HepG2 (cell line): ENCODE measurements around the gene SYP. TPM values are rescaled to one million over a fixed set of nuclear protein-coding genes. Genes with fewer than 3 reads are reported as not detected.

Experiments used
- ATAC-seq: fragments of 200-7000 bp; cut with Tn5 transposase; 3 replicates; pipeline ENCODE4 v1.9.1; 2020; ENCODE audit warnings: mild to moderate bottlenecking, moderate library complexity
- BruUV-seq: library from RNA; stranded (reverse); fragments of 400-500 nt; replicated peaks from 2 replicates; lab custom pipeline; 2021; lab: Mats Ljungman, UMichigan
- CTCF ChIA-PET: fragments of 300-600 bp; formaldehyde crosslinking; extraction: SDS; loops from one replicate; lab custom pipeline; 2021; ENCODE audit warnings: low total read pairs, inconsistent platforms, low intra/inter-chr PET ratio; lab: Yijun Ruan, JAX
- POLR2A ChIA-PET: fragments of 350-600 bp; sonication (Branson Sonifier 250); formaldehyde crosslinking; loops from one replicate; lab custom pipeline; 2020; ENCODE audit warnings: antibody characterized with exemption, inconsistent platforms; lab: Yijun Ruan, JAX
- DNase-seq: peaks from one replicate; pipeline ENCODE4 v3.0.0-alpha.2; 2015; ENCODE audit warnings: low spot score
- FAIRE-seq: peaks from 3 replicates; lab custom pipeline; 2011; peaks lifted over from hg19 to GRCh38; lab: Jason Lieb, UNC
- H2AFZ ChIP-seq: one replicate; pipeline ENCODE4 v1.6.1; 2011; ENCODE audit warnings: low read length, inconsistent platforms
- H3K27ac ChIP-seq: fragments of 300-600 bp; 3 replicates; pipeline ENCODE4 v1.8.0; 2011; ENCODE audit warnings: mixed run types, mild to moderate bottlenecking, mixed read lengths, low read length, inconsistent platforms; ENCODE audit not compliant: insufficient read depth; ENCODE audit errors: extremely low read length
- H3K27me3 ChIP-seq, 2 experiments: fragments of 200-600 bp in 1 of 2; 2 replicates in 1 of 2; 3 replicates in 1 of 2; pipeline versions ENCODE4 v1.6.0 to v1.8.0; 2011; ENCODE audit warnings: low read length in 2 of 2, mild to moderate bottlenecking in 2 of 2, moderate library complexity in 2 of 2, inconsistent platforms in 1 of 2; ENCODE audit not compliant: insufficient read depth in 2 of 2, control insufficient read depth in 1 of 2
- H3K36me3 ChIP-seq, 2 experiments: fragments of 200-600 bp in 1 of 2; replicated peaks in 1 of 2; 2 replicates in 1 of 2; 3 replicates in 1 of 2; pipeline versions ENCODE4 v1.5.1 to v1.8.0; 2011; ENCODE audit warnings: low read length in 2 of 2, inconsistent platforms in 1 of 2; ENCODE audit not compliant: insufficient read depth in 2 of 2, control insufficient read depth in 1 of 2
- H3K4me1 ChIP-seq: 2 replicates; pipeline ENCODE4 v1.5.1; 2012; ENCODE audit warnings: low read length, inconsistent platforms; ENCODE audit not compliant: insufficient read depth
- H3K4me2 ChIP-seq: 2 replicates; pipeline ENCODE4 v1.6.0; 2011; ENCODE audit warnings: low read depth, low read length, inconsistent platforms
- H3K4me3 ChIP-seq, 3 experiments: fragments of 200-600 bp in 1 of 3; sonication (generic), shearing (Covaris generic) in 1 of 3; replicated peaks in 1 of 3; 2 replicates each; pipeline ENCODE4 v1.5.1; 2011 to 2016; ENCODE audit warnings: low read length in 3 of 3, inconsistent platforms in 2 of 3, low read depth in 2 of 3, mild to moderate bottlenecking in 2 of 3, control low read depth in 1 of 3, mixed read lengths in 1 of 3; ENCODE audit not compliant: insufficient read depth in 1 of 3
- H3K79me2 ChIP-seq: one replicate; pipeline ENCODE4 v1.6.1; 2011; ENCODE audit warnings: low read length, inconsistent platforms; ENCODE audit not compliant: insufficient read depth
- H3K9ac ChIP-seq: 2 replicates; pipeline ENCODE4 v1.6.0; 2011; ENCODE audit warnings: mild to moderate bottlenecking, low read depth, low read length, inconsistent platforms; ENCODE audit not compliant: insufficient read depth
- H3K9me3 ChIP-seq: 2 replicates; pipeline ENCODE4 v1.5.1; 2012; ENCODE audit warnings: mild to moderate bottlenecking, low read length
- H4K20me1 ChIP-seq: 2 replicates; pipeline ENCODE4 v1.6.0; 2011; ENCODE audit warnings: inconsistent platforms, mild to moderate bottlenecking, low read length, moderate library complexity; ENCODE audit not compliant: insufficient read depth
- ARNT ChIP-seq: fragments of 450-650 bp; IDR thresholded peaks from 2 replicates; pipeline ENCODE4 v1.6.1; 2017
- MED1 ChIP-seq: sonication (generic); formaldehyde crosslinking; IDR thresholded peaks from 2 replicates; pipeline ENCODE4 v1.4.0; 2020; ENCODE audit warnings: missing genetic modification reagents
- MEIS2 ChIP-seq: sonication (generic); formaldehyde crosslinking; IDR thresholded peaks from 2 replicates; pipeline ENCODE4 v1.9.0; 2021; ENCODE audit warnings: mild to moderate bottlenecking, missing genetic modification reagents
- RFX1 ChIP-seq: fragments of 450-650 bp; IDR thresholded peaks from 2 replicates; pipeline ENCODE4 v1.6.1; 2017
- ZNF10 ChIP-seq: sonication (generic); formaldehyde crosslinking; IDR thresholded peaks from 2 replicates; pipeline ENCODE4 v1.4.0; 2020; ENCODE audit warnings: mild to moderate bottlenecking, low read depth, missing genetic modification reagents, borderline replicate concordance
- ZNF337 ChIP-seq: sonication (generic); formaldehyde crosslinking; IDR thresholded peaks from 2 replicates; pipeline ENCODE4 v1.5.1; 2020; ENCODE audit warnings: missing genetic modification reagents, low read depth, mild to moderate bottlenecking, borderline replicate concordance
- ZNF446 ChIP-seq: sonication (generic); formaldehyde crosslinking; IDR thresholded peaks from 2 replicates; pipeline ENCODE4 v1.5.0; 2020; ENCODE audit warnings: mild to moderate bottlenecking, missing genetic modification reagents
- ZNF746 ChIP-seq: sonication (generic); formaldehyde crosslinking; IDR thresholded peaks from 2 replicates; pipeline ENCODE4 v1.8.0; 2022; ENCODE audit warnings: mild to moderate bottlenecking, missing genetic modification reagents
- WGBS: methylation state at CpG from one replicate; pipeline ENCODE4 v1.1.6; 2017; ENCODE audit warnings: low lambda C conversion rate; 5-methylcytosine and 5-hydroxymethylcytosine counted together
- in situ Hi-C: cut with HindIII; loops from 2 replicates; pipeline ENCODE4 v1.10.0; 2017; ENCODE audit warnings: low pct_unique_long_range_greater_than_20kb; ENCODE audit not compliant: extremely low pct_ligation_motif_present
- intact Hi-C: fragments of 100-400 bp; cut with micrococcal nuclease; formaldehyde crosslinking; loops from one replicate; pipeline ENCODE4 v1.10.0; 2022; ENCODE audit not compliant: unreplicated experiment
- polyA plus RNA-seq, 8 experiments: library from polyadenylated mRNA; depleted of rRNA in 3 of 8; stranded (reverse) in 7 of 8; unstranded in 1 of 8; fragments of >200 nt; fragmentation: Illumina TruSeq in 4 of 8; extraction: Trizol in 4 of 8; gene quantifications; 2 replicates each; pipeline versions ENCODE4 v1.2.1 to v1.2.3, GENCODE V29; 2011 to 2016; ENCODE audit warnings: low read depth in 4 of 8, missing spikeins in 1 of 8, mixed read lengths in 1 of 8; ENCODE audit not compliant: insufficient read depth in 1 of 8
- total RNA-seq, 5 experiments: library from RNA; depleted of rRNA; stranded (reverse); fragments of >200 nt; fragmentation: Illumina TruSeq; extraction: Trizol; gene quantifications; 2 replicates each; pipeline ENCODE4 v1.2.3, GENCODE V29; 2016; ENCODE audit warnings: low read depth in 1 of 5
- TF ChIP-seq, protein P1 (sequence below): sonication (generic); formaldehyde crosslinking; IDR thresholded peaks from 2 replicates; pipeline ENCODE4 v1.8.0; 2022; ENCODE audit warnings: missing genetic modification reagents, low read depth, mild to moderate bottlenecking, borderline replicate concordance
- TF ChIP-seq, protein P2 (sequence below): sonication (generic); formaldehyde crosslinking; IDR thresholded peaks from 2 replicates; pipeline ENCODE4 v1.5.0; 2020; ENCODE audit warnings: mild to moderate bottlenecking, missing genetic modification reagents, borderline replicate concordance
- TF ChIP-seq, protein P3 (sequence below): sonication (generic); formaldehyde crosslinking; IDR thresholded peaks from 2 replicates; pipeline ENCODE4 v1.8.1; 2023; ENCODE audit warnings: mild to moderate bottlenecking, missing genetic modification reagents, borderline replicate concordance

The SYP gene
- total and polyA plus RNA-seq, 2 of the 13 experiments (the other 11 are each of a cell fraction or from before 2014, with no cell fraction given): 2.0 to 2.5 TPM

DNA sequence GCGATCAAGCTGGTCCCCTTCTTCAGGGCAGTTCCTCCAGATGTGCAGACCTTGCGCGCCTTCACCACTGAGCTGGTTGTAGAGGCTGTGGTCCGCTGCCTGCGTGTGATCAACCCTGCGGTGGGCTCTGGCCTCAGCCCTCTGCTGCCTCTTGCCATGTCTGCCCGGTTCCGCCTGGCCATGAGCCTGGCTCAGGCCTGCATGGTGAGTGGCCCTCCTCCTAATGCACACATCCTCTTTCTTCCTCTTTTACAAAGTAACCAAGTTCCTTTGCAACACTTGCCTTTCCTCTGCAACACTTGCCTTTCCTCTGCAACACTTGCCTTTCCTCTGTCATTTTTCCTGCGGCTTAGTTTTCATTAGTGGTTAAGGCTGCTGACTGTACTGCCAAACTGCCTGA lies 37.1 kb upstream of the SYP start (continued):
- TF ChIP-seq ZNF337 (no peak), ARNT (no peak), MEIS2 (CRISPR knock-in tag) (no peak)

DNA sequence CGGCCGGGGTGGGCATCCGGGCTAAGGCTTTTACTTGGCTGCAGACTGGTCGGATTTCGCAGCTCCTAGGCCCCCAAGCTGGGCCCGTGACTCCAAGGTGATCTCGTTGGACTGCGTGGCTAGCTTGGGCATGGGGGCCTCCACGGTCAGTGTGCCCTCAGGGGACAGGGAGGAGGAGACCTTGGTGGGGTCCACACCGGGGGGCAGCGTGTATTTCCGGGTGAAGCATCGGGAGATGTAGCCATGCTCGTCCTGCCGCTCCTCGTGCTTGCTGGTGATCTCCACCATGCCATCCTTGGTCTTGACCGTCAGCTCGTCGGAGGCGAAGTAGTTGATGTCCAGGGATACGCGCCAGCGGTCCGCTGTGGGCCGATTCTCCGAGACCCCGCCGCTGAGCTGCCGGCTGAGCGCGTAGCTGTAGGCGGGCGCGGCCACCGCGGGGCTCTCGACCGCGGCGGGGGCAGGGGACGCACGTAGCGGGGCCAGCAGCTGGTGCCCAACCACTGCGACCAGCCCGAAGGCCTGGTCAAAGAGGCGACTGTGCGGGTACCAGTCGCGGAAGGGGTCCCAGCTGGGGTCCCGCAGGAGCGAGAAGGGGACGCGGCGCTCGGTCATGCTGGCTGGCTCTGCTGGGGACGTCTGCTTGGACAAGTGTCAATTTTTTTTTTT lies 34.0 kb upstream of the SYP start:
- POLR2A ChIA-PET: interaction anchor here (1.2 kb wide), 1 partner anchor 35 kb away, joined by 4 read pairs; no protein-coding TSS in a partner anchor
- Histone ChIP-seq H3K79me2 (no peaks in the 10 kb centered on the region), H3K9me3 (no peaks in the 10 kb centered on the region)

More for the DNA sequence above, 34.0 kb upstream of the SYP start:
- Histone ChIP-seq H3K36me3 (no peaks in the 10 kb centered on the region), H3K4me3 (no peak overlapping the region), H4K20me1 (no peaks in the 10 kb centered on the region), H2AFZ (no peak overlapping the region), H3K4me1 (peaks cover 23% of the 10 kb centered on the region; the same call in 1 of the 2 replicates), H3K27ac (no peak overlapping the region), H3K4me2 (no peak overlapping the region), H3K9ac (no peak overlapping the region), H3K27me3 (no peaks in the 10 kb centered on the region)
- 90% methylated on average over 34 of the region's 56 CpGs for WGBS
- in situ Hi-C loops (no loop called here), intact Hi-C loops (no loop called here)
- CTCF ChIA-PET: no interaction called here
- DNase-seq (no peak), FAIRE-seq (no peak), ATAC-seq (no peak)
- no TSS peak for BruUV-seq
- TF ChIP-seq, protein P1, sequence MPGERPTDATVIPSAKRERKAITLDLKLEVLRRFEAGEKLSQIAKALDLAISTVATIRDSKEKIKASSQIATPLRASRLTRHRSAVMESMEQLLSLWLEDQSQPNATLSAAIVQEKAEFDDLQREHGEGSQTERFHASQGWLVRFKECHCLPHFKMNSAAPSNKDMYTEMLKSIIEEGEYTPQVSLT (CRISPR knock-in tag): no peak
- TF ChIP-seq, protein P2, sequence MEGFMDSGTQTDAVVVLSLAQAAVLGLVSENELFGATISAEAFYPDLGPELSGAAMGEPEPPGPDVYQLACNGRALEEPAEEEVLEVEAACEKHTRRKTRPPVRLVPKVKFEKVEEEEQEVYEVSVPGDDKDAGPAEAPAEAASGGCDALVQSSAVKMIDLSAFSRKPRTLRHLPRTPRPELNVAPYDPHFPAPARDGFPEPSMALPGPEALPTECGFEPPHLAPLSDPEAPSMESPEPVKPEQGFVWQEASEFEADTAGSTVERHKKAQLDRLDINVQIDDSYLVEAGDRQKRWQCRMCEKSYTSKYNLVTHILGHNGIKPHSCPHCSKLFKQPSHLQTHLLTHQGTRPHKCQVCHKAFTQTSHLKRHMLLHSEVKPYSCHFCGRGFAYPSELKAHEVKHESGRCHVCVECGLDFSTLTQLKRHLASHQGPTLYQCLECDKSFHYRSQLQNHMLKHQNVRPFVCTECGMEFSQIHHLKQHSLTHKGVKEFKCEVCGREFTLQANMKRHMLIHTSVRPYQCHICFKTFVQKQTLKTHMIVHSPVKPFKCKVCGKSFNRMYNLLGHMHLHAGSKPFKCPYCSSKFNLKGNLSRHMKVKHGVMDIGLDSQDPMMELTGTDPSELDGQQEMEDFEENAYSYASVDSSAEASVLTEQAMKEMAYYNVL (CRISPR knock-in tag): no peak
- TF ChIP-seq ZNF446 (CRISPR knock-in tag): no peak
- TF ChIP-seq, protein P3, sequence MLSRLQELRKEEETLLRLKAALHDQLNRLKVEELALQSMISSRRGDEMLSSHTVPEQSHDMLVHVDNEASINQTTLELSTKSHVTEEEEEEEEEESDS (CRISPR knock-in tag): no peak
- TF ChIP-seq RFX1: no peak
- TF ChIP-seq ZNF10 (CRISPR knock-in tag): no peak
- no peak for TF ChIP-seq MED1 (CRISPR knock-in tag)
- TF ChIP-seq ZNF746 (CRISPR knock-in tag): no peak
- TF ChIP-seq, all 625 proteins: peak for 0
